Osteoblast (primary cell): Measurements from ENCODE around the gene SRSF8. TPM values are rescaled to one million over a fixed set of nuclear protein-coding genes. Genes with fewer than 3 reads are reported as not detected.
A peak's percentile ranks its signal among the peaks of the same experiment; 100 is the strongest.
"Not testable (repeated sequence)": the region's sequence is repeated elsewhere in the genome, so short reads cannot be mapped to it uniquely, and the experiment has no call there.

Experiments used
- DNase-seq: peaks from one replicate; pipeline ENCODE4 v3.0.0; 2011; ENCODE audit warnings: low spot score, mixed read lengths; ENCODE audit not compliant: insufficient read length; ENCODE audit errors: missing footprints
- H2AFZ ChIP-seq: 2 replicates; pipeline ENCODE4 v1.6.0; 2011; ENCODE audit warnings: mild to moderate bottlenecking, low read length
- H3K27ac ChIP-seq: 2 replicates; pipeline ENCODE4 v1.5.1; 2011; ENCODE audit warnings: mild to moderate bottlenecking, low read depth, low read length, moderate library complexity
- H3K27me3 ChIP-seq: 2 replicates; pipeline ENCODE4 v1.6.0; 2012; ENCODE audit warnings: mild to moderate bottlenecking, control low read depth, inconsistent platforms, low read length, moderate library complexity; ENCODE audit not compliant: insufficient read depth
- H3K36me3 ChIP-seq: 2 replicates; pipeline ENCODE4 v1.5.1; 2011; ENCODE audit warnings: mild to moderate bottlenecking, low read length, control low read depth, moderate library complexity; ENCODE audit not compliant: insufficient read depth
- H3K4me1 ChIP-seq: 2 replicates; pipeline ENCODE4 v1.5.1; 2011; ENCODE audit warnings: mild to moderate bottlenecking, low read length, control low read depth, moderate library complexity; ENCODE audit not compliant: insufficient read depth
- H3K4me2 ChIP-seq: 2 replicates; pipeline ENCODE4 v1.6.0; 2011; ENCODE audit warnings: mild to moderate bottlenecking, low read length; ENCODE audit not compliant: insufficient read depth
- H3K4me3 ChIP-seq: fragments of 200-600 bp; sonication (generic); 3 replicates; pipeline ENCODE4 v1.5.1; 2012; ENCODE audit warnings: mild to moderate bottlenecking, low read length, inconsistent platforms; ENCODE audit not compliant: insufficient read depth
- H3K79me2 ChIP-seq: 2 replicates; pipeline ENCODE4 v1.6.0; 2012; ENCODE audit warnings: mild to moderate bottlenecking, low read length, control low read depth, inconsistent platforms; ENCODE audit not compliant: insufficient read depth
- H3K9me3 ChIP-seq: 2 replicates; pipeline ENCODE4 v1.5.1; 2011; ENCODE audit warnings: low read depth, low read length, control low read depth
- H4K20me1 ChIP-seq: 2 replicates; pipeline ENCODE4 v1.6.0; 2012; ENCODE audit warnings: mild to moderate bottlenecking, low read length, control low read depth; ENCODE audit not compliant: insufficient read depth
- CTCF ChIP-seq: IDR thresholded peaks from 2 replicates; pipeline ENCODE4 v1.5.1; 2011; ENCODE audit warnings: mild to moderate bottlenecking, low read depth, low read length, moderate library complexity; ENCODE audit errors: extremely low read depth
- total RNA-seq: library from RNA; depleted of rRNA; stranded (reverse); fragments of >200 nt; gene quantifications from 2 replicates; pipeline ENCODE4 v1.2.3, GENCODE V29; 2012

SRSF8 gene
- 20.6 and 22.1 TPM in 2 replicates for total RNA-seq

GRCh38 chr11:95066716-95067038 lies at the start of gene SRSF8:
Gene SRSF8, plus strand, starts transcription at chr11:95066919. Its CDS starts 308 bp downstream, at chr11:95067227.
- H3K4me2 ChIP-seq = peak within 1 kb of the TSS; percentile 85
- H4K20me1 ChIP-seq = no peaks in the 10 kb centered on the region
- peaks cover 25% of the 10 kb centered on the region for H3K79me2 ChIP-seq
- TF ChIP-seq CTCF = no peak
- H2AFZ ChIP-seq = peak within 1 kb of the TSS; percentile 94
- H3K4me3 ChIP-seq = peak within 1 kb of the TSS; percentile 88
- H3K4me1 ChIP-seq = peaks cover 14% of the 10 kb centered on the region
- no peak for DNase-seq
- peaks cover 6% of the 10 kb centered on the region for H3K27me3 ChIP-seq
- peak within 1 kb of the TSS; percentile 76 for H3K27ac ChIP-seq
- H3K9me3 ChIP-seq = no peaks in the 10 kb centered on the region
- H3K36me3 ChIP-seq = no peaks in the 10 kb centered on the region

GRCh38 chr11:95021468-95021867 lies 45.3 kb upstream of the SRSF8 start:
- not testable (repeated sequence) for H3K4me3 ChIP-seq, H3K36me3 ChIP-seq, H3K4me2 ChIP-seq, H3K79me2 ChIP-seq, H3K9me3 ChIP-seq, H4K20me1 ChIP-seq, H3K27ac ChIP-seq, H2AFZ ChIP-seq, DNase-seq, H3K27me3 ChIP-seq, H3K4me1 ChIP-seq

- DNase-seq = no peak
- no peaks in the 10 kb centered on the region for H4K20me1 ChIP-seq
- H3K4me3 ChIP-seq = no peak within 1 kb of the TSS
- no peaks in the 10 kb centered on the region for H3K36me3 ChIP-seq
- no peaks in the 10 kb centered on the region for H3K4me1 ChIP-seq
- no peak for TF ChIP-seq CTCF
- no peak within 1 kb of the TSS for H2AFZ ChIP-seq
- no peak within 1 kb of the TSS for H3K27ac ChIP-seq
- no peak within 1 kb of the TSS for H3K4me2 ChIP-seq
- H3K9me3 ChIP-seq = no peaks in the 10 kb centered on the region
- H3K79me2 ChIP-seq = no peaks in the 10 kb centered on the region
- no peaks in the 10 kb centered on the region for H3K27me3 ChIP-seq
Measured at GRCh38 chr11:95024958-95025357, 41.8 kb upstream of the SRSF8 start, which contains the start of gene KDM4E. Gene KDM4E, plus strand, starts transcription at chr11:95025258. Its CDS starts 300 bp downstream, at chr11:95025558.

GRCh38 chr11:95025594-95025993 lies 41.1 kb upstream of the SRSF8 start:
- H3K36me3 ChIP-seq, H3K4me1 ChIP-seq, H4K20me1 ChIP-seq, H3K27ac ChIP-seq, H3K4me2 ChIP-seq, H3K27me3 ChIP-seq, H3K4me3 ChIP-seq, H2AFZ ChIP-seq, DNase-seq, H3K9me3 ChIP-seq, H3K79me2 ChIP-seq: not testable (repeated sequence)

GRCh38 chr11:95028357-95028756 lies 38.4 kb upstream of the SRSF8 start:
- no peaks in the 10 kb centered on the region for H3K27me3 ChIP-seq

More at GRCh38 chr11:95028357-95028756, 38.4 kb upstream of the SRSF8 start:
- no peak for TF ChIP-seq CTCF
- Histone ChIP-seq H3K9me3 (no peaks in the 10 kb centered on the region), H3K27ac (no peak overlapping the region), H2AFZ (no peak overlapping the region), H3K4me3 (no peak overlapping the region), H4K20me1 (no peaks in the 10 kb centered on the region), H3K4me2 (no peak overlapping the region), H3K4me1 (no peaks in the 10 kb centered on the region), H3K79me2 (no peaks in the 10 kb centered on the region), H3K36me3 (no peaks in the 10 kb centered on the region)
- DNase-seq = no peak
